CD4-positive, alpha-beta T cell treated with Interleukin-2 at 100 ng/mL for 4 hours (primary cell): ENCODE results near the gene IL1RAPL1.

Experiments used
- DNase-seq: peaks from one replicate; pipeline ENCODE4 v3.0.0-alpha.2; 2020; ENCODE audit warnings: low spot score

The IL1RAPL1 gene

GRCh38 chrX:29434939-29435338, 847.7 kb downstream of the IL1RAPL1 start:
- DNase-seq, result no peak

GRCh38 chrX:29435396-29435795, 848.1 kb downstream of the IL1RAPL1 start:
- no peak for DNase-seq

GRCh38 chrX:29447867-29448266, 860.6 kb downstream of the IL1RAPL1 start:
- DNase-seq, result no peak

GRCh38 chrX:29453333-29453732, 866.1 kb downstream of the IL1RAPL1 start:
- no peak for DNase-seq

GRCh38 chrX:29455702-29456101, 868.5 kb downstream of the IL1RAPL1 start:
- no peak for DNase-seq

GRCh38 chrX:29461039-29461438, 873.8 kb downstream of the IL1RAPL1 start:
- no peak for DNase-seq

- DNase-seq, result no peak
Measured at GRCh38 chrX:29466456-29466855, 879.2 kb downstream of the IL1RAPL1 start.

- no peak for DNase-seq
Measured at GRCh38 chrX:29468911-29469494, 881.8 kb downstream of the IL1RAPL1 start.

GRCh38 chrX:29470030-29470429, 882.8 kb downstream of the IL1RAPL1 start:
- no peak for DNase-seq

- no peak for DNase-seq
Measured at GRCh38 chrX:29471829-29472228, 884.6 kb downstream of the IL1RAPL1 start.

- no peak for DNase-seq
Measured at GRCh38 chrX:29477878-29478277, 890.6 kb downstream of the IL1RAPL1 start.

GRCh38 chrX:29478336-29479069, 891.3 kb downstream of the IL1RAPL1 start:
- no peak for DNase-seq

GRCh38 chrX:29487214-29487613, 900.0 kb downstream of the IL1RAPL1 start:
- DNase-seq, result no peak

- no peak for DNase-seq
Measured at GRCh38 chrX:29487714-29488113, 900.5 kb downstream of the IL1RAPL1 start.

- DNase-seq, result no peak
Measured at GRCh38 chrX:29488919-29489318, 901.7 kb downstream of the IL1RAPL1 start.

GRCh38 chrX:29490606-29491005, 903.4 kb downstream of the IL1RAPL1 start:
- DNase-seq, result no peak

- DNase-seq, result no peak
Measured at GRCh38 chrX:29491659-29492058, 904.4 kb downstream of the IL1RAPL1 start.

GRCh38 chrX:29496636-29497180, 909.5 kb downstream of the IL1RAPL1 start:
- no peak for DNase-seq

- DNase-seq, result no peak
Measured at GRCh38 chrX:29506729-29507128, 919.5 kb downstream of the IL1RAPL1 start.

- DNase-seq, result no peak
Measured at GRCh38 chrX:29518100-29518499, 930.9 kb downstream of the IL1RAPL1 start.

GRCh38 chrX:29528281-29528680, 941.0 kb downstream of the IL1RAPL1 start:
- no peak for DNase-seq

- no peak for DNase-seq
Measured at GRCh38 chrX:29530501-29530900, 943.3 kb downstream of the IL1RAPL1 start.

GRCh38 chrX:29531336-29531735, 944.1 kb downstream of the IL1RAPL1 start:
- no peak for DNase-seq
